Bronchial epithelial cell (primary cell): Measurements from ENCODE around the gene ARAP2. TPM values are rescaled to one million over a fixed set of nuclear protein-coding genes. Genes with fewer than 3 reads are reported as not detected.

ENCODE experiments used
- DNase-seq: peaks from one replicate; pipeline ENCODE4 v3.0.0-alpha.2; 2010; ENCODE audit warnings: low read depth
- FAIRE-seq: peaks from 2 replicates; lab custom pipeline; 2011; peaks lifted over from hg19 to GRCh38; lab: Jason Lieb, UNC
- H3K27me3 ChIP-seq: 2 replicates; pipeline ENCODE4 v1.5.1; 2011; ENCODE audit warnings: low read length; ENCODE audit not compliant: control insufficient read depth, insufficient read depth
- H3K36me3 ChIP-seq: 2 replicates; pipeline ENCODE4 v1.5.1; 2011; ENCODE audit warnings: low read length; ENCODE audit not compliant: control insufficient read depth, insufficient read depth
- H3K4me3 ChIP-seq: 2 replicates; pipeline ENCODE4 v1.5.1; 2011; ENCODE audit warnings: mild to moderate bottlenecking, low read depth, low read length, control low read depth
- total RNA-seq: library from RNA; depleted of rRNA; stranded (reverse); fragments of >200 nt; gene quantifications from 2 replicates; pipeline ENCODE4 v1.2.1, GENCODE V29; 2014
- TF ChIP-seq, protein P1 (sequence below): IDR thresholded peaks from 2 replicates; pipeline ENCODE4 v1.5.1; 2011; ENCODE audit warnings: mild to moderate bottlenecking, moderate library complexity, low read length, control low read depth, inconsistent platforms; ENCODE audit not compliant: insufficient read depth, severe bottlenecking

ARAP2 gene
- total RNA-seq, 1 donor from 2014 or later: 46.3 TPM

DNA sequence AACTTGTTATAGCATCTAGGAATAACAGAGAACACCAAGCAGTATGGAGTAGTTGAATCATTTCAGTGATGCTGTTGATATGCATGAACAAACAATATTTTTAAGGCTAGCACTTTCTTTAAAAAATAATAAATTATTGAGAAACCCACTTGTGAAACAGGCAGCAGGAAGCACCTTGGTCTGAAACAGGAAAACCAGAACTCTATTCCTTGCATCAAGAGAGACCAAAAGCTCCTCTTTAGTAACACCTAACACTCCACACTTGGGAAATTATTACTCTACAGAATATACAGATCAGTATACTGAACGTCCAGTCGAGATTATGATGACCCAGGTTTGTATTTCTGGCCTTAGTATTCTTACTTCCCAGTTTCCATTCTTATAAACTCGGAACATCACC is 129.0 kb downstream of the ARAP2 start:
- FAIRE-seq: no peak
- H3K36me3 ChIP-seq: no peaks in the 10 kb centered on the region
- H3K4me3 ChIP-seq: no peak overlapping the region
- TF ChIP-seq, protein P1, sequence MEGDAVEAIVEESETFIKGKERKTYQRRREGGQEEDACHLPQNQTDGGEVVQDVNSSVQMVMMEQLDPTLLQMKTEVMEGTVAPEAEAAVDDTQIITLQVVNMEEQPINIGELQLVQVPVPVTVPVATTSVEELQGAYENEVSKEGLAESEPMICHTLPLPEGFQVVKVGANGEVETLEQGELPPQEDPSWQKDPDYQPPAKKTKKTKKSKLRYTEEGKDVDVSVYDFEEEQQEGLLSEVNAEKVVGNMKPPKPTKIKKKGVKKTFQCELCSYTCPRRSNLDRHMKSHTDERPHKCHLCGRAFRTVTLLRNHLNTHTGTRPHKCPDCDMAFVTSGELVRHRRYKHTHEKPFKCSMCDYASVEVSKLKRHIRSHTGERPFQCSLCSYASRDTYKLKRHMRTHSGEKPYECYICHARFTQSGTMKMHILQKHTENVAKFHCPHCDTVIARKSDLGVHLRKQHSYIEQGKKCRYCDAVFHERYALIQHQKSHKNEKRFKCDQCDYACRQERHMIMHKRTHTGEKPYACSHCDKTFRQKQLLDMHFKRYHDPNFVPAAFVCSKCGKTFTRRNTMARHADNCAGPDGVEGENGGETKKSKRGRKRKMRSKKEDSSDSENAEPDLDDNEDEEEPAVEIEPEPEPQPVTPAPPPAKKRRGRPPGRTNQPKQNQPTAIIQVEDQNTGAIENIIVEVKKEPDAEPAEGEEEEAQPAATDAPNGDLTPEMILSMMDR: no peak
- DNase-seq: no peak
- H3K27me3 ChIP-seq: no peaks in the 10 kb centered on the region

DNA sequence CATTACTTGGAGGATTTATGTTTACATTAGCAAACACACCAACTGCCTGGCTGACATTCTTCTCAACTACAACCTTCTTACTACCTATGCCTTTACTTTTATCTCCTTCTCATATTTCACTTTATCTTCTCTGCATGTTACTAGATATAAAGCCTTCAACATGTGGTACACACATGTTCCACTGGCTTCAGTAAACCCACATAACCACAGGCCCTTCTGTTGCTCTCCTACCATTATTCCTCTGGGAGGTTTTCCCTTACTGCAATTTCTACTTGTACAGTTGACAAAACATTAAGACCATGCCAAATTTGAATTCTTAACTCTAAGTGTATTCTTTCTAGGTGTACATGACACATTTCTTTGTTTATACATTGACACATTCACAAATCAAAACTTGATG is 133.1 kb downstream of the ARAP2 start:
- TF ChIP-seq, protein P1: no peak
- no peaks in the 10 kb centered on the region for H3K36me3 ChIP-seq
- DNase-seq: no peak
- FAIRE-seq: no peak
- no peaks in the 10 kb centered on the region for H3K27me3 ChIP-seq
- H3K4me3 ChIP-seq: no peak overlapping the region

DNA sequence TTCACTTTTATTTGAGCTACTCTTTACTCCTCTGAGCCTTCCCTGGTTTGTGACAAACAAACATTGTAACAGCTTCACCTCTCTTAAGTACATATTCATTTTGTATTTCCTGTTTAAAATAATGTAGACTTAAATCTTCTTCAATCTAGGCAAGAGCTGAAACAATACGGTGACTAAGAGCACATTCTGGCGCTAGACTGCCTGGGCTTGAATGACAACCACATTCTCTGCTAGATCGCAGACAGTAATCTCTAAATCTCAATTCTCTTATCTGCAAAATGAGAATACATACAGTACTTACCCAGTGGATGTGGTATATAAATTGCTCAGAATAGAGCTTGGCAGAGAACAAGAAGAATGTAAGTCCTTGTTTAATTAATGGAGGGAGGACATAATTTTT is 144.8 kb downstream of the ARAP2 start:
- H3K27me3 ChIP-seq: no peaks in the 10 kb centered on the region
- FAIRE-seq (no peak), DNase-seq (no peak)
- H3K4me3 ChIP-seq: no peak overlapping the region
- TF ChIP-seq, protein P1: no peak
- H3K36me3 ChIP-seq: peaks cover 1% of the 10 kb centered on the region

DNA sequence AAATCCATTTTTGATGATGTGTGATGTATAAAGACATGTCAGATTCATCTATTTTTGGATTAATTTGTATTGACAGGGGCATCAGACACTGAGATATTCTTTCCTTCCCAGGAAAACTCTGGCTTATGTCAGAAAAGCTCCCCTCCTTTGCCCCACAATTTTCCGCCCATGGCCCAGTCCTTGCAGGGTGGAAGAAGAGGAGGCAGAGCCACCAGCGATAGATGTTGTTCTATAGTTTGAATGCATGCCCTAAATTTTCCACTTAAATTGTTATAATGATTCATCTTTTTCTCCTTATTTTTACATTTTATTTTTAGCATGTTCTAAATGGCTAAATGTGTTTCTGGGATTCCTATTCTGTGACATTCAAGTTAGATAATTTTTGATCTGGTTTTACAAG is 149.3 kb downstream of the ARAP2 start:
- no peak for FAIRE-seq

DNA sequence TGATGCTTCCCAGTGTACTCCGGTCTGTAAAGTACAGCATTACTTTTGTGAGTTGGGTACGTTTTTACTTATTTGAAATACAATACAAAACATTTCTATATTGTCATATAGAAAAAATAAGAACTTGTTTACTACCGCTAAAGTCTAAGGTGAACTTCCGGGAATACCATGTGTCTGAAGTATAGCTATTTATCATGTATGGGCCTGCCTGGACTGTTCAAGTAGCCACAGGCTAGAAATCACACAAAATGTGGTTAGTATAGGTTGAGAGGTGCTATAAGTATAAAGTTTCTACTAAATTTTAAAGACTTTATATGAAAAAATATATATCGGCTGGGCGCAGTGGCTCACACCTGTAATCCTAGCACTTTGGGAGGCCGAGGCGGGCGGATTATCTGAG is 152.3 kb downstream of the ARAP2 start:
- FAIRE-seq (no peak), DNase-seq (peak; percentile 53)
- TF ChIP-seq, protein P1: no peak
- Histone ChIP-seq H3K27me3 (no peaks in the 10 kb centered on the region), H3K4me3 (no peak overlapping the region), H3K36me3 (no peaks in the 10 kb centered on the region)

More for the DNA sequence above, 149.3 kb downstream of the ARAP2 start:
- TF ChIP-seq, protein P1: no peak
- DNase-seq: no peak
- Histone ChIP-seq H3K4me3 (no peak overlapping the region), H3K36me3 (peaks cover 1% of the 10 kb centered on the region), H3K27me3 (no peaks in the 10 kb centered on the region)

DNA sequence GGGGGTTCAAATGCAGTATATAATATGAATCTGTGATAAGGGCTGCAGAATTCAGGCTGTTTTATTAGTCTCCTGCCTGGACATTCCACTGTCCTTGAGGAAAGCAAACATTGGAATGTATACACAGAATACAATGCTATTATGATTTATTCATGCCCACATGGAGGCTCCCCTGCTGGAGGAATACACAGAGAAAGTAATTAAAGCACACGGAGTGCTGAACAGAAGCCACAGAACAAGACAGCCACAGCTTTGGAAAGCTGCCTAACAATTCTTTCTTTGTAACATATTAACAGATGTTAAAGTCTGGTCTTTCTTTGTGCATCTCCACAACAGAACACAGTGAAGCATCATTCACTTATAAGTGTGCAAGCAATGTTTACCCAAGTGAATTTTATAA is 155.8 kb downstream of the ARAP2 start:
- TF ChIP-seq, protein P1: no peak
- no peak for FAIRE-seq

More for the DNA sequence above, 155.8 kb downstream of the ARAP2 start:
- no peak for DNase-seq
- Histone ChIP-seq H3K27me3 (no peaks in the 10 kb centered on the region), H3K4me3 (no peak overlapping the region), H3K36me3 (peaks cover 3% of the 10 kb centered on the region)
